ENCODE measurements around the gene SUPT3H. TPM values are rescaled to one million over a fixed set of nuclear protein-coding genes. Genes with fewer than 3 reads are reported as not detected.

Gene SUPT3H
- total RNA-seq, 2 donors from 2014 or later = 5.3 to 9.6 TPM

DNA sequence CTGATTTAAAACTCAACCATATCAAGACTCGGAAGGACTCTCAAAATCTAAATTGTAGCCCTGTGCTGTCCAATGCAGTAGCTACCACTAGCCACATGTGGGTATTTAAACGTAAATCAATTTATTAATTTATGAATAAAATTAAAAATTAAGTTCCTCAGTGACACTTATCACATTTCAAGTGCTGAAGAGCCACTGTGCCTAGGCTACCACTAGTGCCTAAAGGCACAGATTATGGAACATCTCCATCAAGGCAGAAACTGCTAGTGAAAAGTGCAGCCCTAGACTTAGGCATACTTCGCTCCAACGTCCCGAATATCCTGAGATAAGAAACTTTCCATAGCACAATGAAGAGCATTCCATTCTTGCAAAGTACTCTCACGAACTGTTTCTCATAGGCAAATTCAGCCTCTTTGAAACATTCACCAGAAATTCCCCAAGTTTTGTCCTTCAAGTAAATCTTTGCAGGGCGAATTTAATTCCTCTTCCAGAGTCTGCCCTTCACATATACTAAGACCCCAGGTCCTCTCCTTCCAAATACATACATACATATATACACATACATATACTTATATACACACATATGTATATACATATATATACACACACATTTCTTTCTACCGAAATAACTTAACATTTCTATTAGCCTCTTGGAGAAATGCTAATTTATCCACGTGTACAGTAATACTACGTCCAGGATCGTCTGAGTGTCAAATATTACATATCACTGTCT is 1.3 kb downstream of the SUPT3H start:
- Mint-ChIP-seq H3K4me3 (peak overlapping the region; percentile 100), H3K36me3 (no peaks in the 10 kb centered on the region)

DNA sequence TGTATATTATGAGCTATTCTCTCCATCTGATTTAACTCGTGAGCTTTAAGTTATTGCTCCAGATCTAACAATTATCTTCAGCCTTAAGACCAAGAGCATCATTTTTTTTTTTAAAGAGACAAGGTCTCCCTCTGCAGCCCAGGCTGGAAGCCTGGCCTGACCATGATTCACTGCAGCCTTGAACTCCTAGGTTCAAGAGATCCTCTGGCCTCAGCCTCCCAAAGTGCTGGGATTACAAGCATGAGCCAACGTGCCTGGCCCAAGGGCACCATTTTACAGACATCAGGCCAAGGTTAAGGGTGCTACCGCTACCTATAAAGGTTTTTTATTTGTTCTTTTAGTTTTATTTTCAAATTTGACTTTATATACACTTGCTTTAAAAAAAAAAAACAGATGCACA is 2.3 kb downstream of the SUPT3H start:
- Mint-ChIP-seq H3K4me1 (ENCODE audit: low read depth in 2 of 2) (peaks cover 20 to 21% of the 10 kb centered on the region in 2 donors), H3K27ac (no peak overlapping the region), H3K36me3 (no peaks in the 10 kb centered on the region), H3K4me3 (no peak overlapping the region), H3K9me3 (no peaks in the 10 kb centered on the region), H3K27me3 (no peaks in the 10 kb centered on the region)
- ATAC-seq = no peak
- DNase-seq (ENCODE audit: low spot score) = no peak

More for the DNA sequence above, 1.3 kb downstream of the SUPT3H start:
- no peak for ATAC-seq
- Mint-ChIP-seq H3K4me1 (ENCODE audit: low read depth in 2 of 2) (peaks cover 20 to 21% of the 10 kb centered on the region in 2 donors), H3K27ac (peak overlapping the region; percentile 99), H3K9me3 (no peaks in the 10 kb centered on the region), H3K27me3 (no peaks in the 10 kb centered on the region)
- DNase-seq (ENCODE audit: low spot score) = no peak

DNA sequence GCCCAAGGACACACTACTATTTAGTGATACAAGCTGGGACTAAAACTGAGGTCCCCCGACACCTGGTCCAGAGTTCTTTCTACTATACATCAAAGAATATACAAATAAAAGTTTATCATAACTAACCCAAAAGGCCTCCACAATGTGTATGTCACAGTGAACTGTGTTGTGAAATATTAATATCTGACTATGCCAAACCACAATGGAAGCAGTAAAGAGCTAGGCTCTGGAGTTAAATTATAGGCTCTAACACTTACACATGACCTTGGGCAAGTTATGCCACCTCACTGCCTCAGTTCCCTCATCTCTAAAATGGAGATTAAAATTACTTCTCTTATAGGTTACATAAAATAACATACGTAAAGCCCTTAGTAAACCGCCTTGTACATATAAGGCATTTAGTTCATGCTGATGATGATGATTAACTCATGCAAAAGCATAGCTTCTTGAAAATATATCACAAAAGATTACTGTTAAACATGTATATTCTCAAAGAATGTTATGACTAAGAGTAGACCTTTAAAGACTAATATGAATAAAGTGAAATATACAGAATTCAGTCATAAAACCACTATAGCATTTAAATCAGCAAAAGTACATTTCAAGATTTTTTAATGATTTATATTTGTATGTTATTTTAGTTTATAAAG is 5.7 kb downstream of the SUPT3H start:
- no peak overlapping the region for H3K4me3 Mint-ChIP-seq
- DNase-seq (ENCODE audit: low spot score) = no peak
- H3K27ac Mint-ChIP-seq = peak overlapping the region in 1 of 2 donors; percentile 46
- H3K27me3 Mint-ChIP-seq = peaks cover 0 to 2% of the 10 kb centered on the region in 2 donors
- peak in 1 of 2 donors; percentile 72 for ATAC-seq
- H3K36me3 Mint-ChIP-seq = no peaks in the 10 kb centered on the region
- H3K4me1 Mint-ChIP-seq (ENCODE audit: low read depth in 2 of 2) = peaks cover 7 to 8% of the 10 kb centered on the region in 2 donors
- no peaks in the 10 kb centered on the region for H3K9me3 Mint-ChIP-seq

DNA sequence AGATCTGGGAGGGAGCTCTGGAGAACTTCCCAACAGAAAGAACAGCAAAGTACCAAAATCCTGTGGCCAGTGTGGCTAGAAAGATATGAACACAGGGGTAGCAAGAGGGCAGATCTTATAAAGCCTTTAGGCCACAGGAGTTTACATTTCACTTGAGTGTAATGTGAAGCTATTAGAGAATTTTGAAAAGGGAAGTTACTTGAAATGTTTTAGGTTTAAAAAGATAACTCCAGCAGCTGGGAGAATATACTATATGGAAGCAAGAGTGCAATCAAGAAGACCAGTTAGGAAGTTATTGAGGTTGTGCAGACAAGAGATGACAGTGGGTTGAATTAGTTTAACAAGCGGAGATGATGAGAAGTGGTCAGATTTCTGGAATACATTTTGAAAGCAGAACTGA is 7.9 kb downstream of the SUPT3H start:
- peaks cover 0 to 2% of the 10 kb centered on the region in 2 donors for H3K27me3 Mint-ChIP-seq
- no peak overlapping the region for H3K27ac Mint-ChIP-seq

DNA sequence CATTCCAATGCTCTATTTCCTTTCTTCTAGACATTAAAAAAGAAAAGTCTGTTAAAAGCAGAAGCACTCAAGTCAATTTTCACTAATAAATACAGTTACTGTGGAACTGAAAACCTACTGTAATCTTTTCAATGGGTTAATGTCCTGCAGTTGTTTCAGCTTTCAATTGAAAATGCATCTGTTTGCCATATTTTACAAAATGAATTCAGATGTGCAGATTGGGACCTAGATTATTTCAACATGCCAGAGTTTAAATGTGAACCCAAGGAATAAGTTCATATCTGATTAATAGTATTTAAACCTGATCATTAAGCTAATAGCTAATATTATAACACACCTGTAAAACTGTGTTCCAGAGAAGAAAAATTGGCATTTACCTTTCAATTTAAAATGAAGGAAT is 9.7 kb downstream of the SUPT3H start:
- H3K27ac Mint-ChIP-seq = no peak overlapping the region
- no peaks in the 10 kb centered on the region for H3K36me3 Mint-ChIP-seq

More for the DNA sequence above, 7.9 kb downstream of the SUPT3H start:
- ATAC-seq (no peak), DNase-seq (ENCODE audit: low spot score) (no peak)
- Mint-ChIP-seq H3K9me3 (no peaks in the 10 kb centered on the region), H3K36me3 (no peaks in the 10 kb centered on the region), H3K4me3 (no peak overlapping the region), H3K4me1 (ENCODE audit: low read depth in 2 of 2) (peaks cover 0 to 6% of the 10 kb centered on the region in 2 donors)

DNA sequence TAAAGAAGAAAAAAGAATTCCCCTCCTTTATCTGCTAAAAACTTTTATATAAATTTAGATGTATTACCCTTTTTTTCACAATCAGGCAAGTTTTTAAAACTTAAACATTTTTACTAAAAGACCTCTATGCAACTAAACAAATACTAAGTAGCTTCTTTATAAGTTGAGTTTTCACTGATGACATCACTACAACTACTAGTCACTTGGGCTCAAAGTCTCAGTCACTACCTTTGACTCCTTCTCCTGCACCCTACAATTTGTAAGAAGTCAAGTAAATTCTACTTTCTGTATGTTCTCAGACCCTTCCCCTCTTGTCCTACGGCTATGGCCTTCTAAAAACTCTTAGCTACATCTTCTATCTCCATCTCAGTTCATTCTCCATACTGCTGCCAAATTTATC is 11.2 kb downstream of the SUPT3H start:
- H3K4me1 Mint-ChIP-seq (ENCODE audit: low read depth in 2 of 2) = peaks cover 0 to 6% of the 10 kb centered on the region in 2 donors
- H3K27me3 Mint-ChIP-seq = peaks cover 0 to 2% of the 10 kb centered on the region in 2 donors
- H3K4me3 Mint-ChIP-seq = no peak overlapping the region
- H3K9me3 Mint-ChIP-seq = no peaks in the 10 kb centered on the region
- H3K27ac Mint-ChIP-seq = no peak overlapping the region
- DNase-seq (ENCODE audit: low spot score) = no peak
- no peaks in the 10 kb centered on the region for H3K36me3 Mint-ChIP-seq
- no peak for ATAC-seq

More for the DNA sequence above, 9.7 kb downstream of the SUPT3H start:
- no peaks in the 10 kb centered on the region for H3K9me3 Mint-ChIP-seq
- DNase-seq (ENCODE audit: low spot score) (no peak), ATAC-seq (no peak)
- peaks cover 0 to 6% of the 10 kb centered on the region in 2 donors for H3K4me1 Mint-ChIP-seq (ENCODE audit: low read depth in 2 of 2)
- H3K27me3 Mint-ChIP-seq = peaks cover 0 to 2% of the 10 kb centered on the region in 2 donors
- no peak overlapping the region for H3K4me3 Mint-ChIP-seq

DNA sequence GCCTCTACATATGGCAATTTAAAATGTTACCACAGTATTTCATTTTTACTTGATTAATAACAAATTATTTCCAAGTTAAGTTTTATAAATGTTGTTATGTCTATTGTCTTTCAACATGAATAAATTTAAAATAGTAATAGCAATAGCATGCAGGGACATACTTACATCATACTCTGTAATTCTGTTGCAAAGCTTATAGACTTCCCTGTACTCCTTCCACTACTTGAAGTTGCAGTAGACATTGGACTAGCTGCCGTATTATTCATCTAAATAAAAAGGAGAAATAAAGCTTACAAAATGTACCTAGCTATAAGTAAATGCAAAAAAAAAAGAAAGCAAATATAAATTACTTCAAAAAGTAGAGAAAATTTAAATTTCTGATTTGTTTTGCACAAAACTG is 12.7 kb downstream of the SUPT3H start:
- no peak overlapping the region for H3K4me3 Mint-ChIP-seq
- DNase-seq (ENCODE audit: low spot score) (no peak), ATAC-seq (no peak)
- no peaks in the 10 kb centered on the region for H3K9me3 Mint-ChIP-seq
- no peaks in the 10 kb centered on the region for H3K36me3 Mint-ChIP-seq
- H3K27ac Mint-ChIP-seq = no peak overlapping the region
- H3K4me1 Mint-ChIP-seq (ENCODE audit: low read depth in 2 of 2) = peaks cover 0 to 6% of the 10 kb centered on the region in 2 donors
- H3K27me3 Mint-ChIP-seq = peaks cover 0 to 2% of the 10 kb centered on the region in 2 donors

DNA sequence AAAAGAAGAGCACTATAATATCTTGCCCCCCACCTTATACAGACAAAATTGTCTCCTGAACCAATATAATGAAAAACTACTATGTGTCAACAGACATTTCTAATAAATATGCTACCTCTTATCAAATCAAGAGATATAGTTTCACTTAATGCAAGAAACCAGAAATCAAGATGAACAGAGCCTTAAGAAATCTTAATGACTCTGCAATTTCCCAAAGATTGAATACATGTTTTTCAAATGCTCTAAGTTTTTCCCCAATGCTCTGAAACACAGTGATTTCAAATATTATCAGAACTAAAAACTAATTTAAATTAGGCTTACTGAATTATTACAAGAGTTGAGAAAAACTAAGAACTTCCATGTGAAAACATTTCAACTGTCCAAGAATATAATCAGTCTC is 13.3 kb downstream of the SUPT3H start:
- H3K9me3 Mint-ChIP-seq = no peaks in the 10 kb centered on the region
- peaks cover 0 to 6% of the 10 kb centered on the region in 2 donors for H3K4me1 Mint-ChIP-seq (ENCODE audit: low read depth in 2 of 2)
- peaks cover 0 to 2% of the 10 kb centered on the region in 2 donors for H3K27me3 Mint-ChIP-seq
- ATAC-seq (no peak), DNase-seq (ENCODE audit: low spot score) (no peak)
- H3K27ac Mint-ChIP-seq = no peak overlapping the region
- no peak overlapping the region for H3K4me3 Mint-ChIP-seq
- H3K36me3 Mint-ChIP-seq = no peaks in the 10 kb centered on the region

DNA sequence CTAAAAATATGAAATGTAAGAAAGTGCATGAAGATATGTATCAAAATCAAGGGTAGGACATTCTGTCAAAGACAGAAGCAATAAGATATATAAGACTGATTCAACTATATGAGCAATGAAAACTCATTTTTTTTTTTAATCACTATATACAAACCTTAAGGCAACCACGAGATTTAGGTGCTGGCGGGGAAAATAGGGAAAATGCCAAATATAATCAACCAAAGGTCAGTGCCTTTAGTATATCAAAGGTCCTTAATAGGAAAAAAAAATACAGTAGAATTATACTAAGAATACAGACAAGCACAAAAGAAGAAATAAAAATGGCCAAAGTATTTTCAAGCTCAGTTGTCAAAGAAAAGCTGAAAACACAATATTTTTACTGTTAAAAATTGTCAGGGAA is 24.1 kb downstream of the SUPT3H start:
- H3K4me3 Mint-ChIP-seq = no peak overlapping the region
- DNase-seq (ENCODE audit: low spot score) (no peak), ATAC-seq (no peak)
- H3K9me3 Mint-ChIP-seq = no peaks in the 10 kb centered on the region
- H3K4me1 Mint-ChIP-seq (ENCODE audit: low read depth in 2 of 2) = peaks cover 0 to 8% of the 10 kb centered on the region in 2 donors
- no peak overlapping the region for H3K27ac Mint-ChIP-seq
- no peaks in the 10 kb centered on the region for H3K36me3 Mint-ChIP-seq
- no peaks in the 10 kb centered on the region for H3K27me3 Mint-ChIP-seq

DNA sequence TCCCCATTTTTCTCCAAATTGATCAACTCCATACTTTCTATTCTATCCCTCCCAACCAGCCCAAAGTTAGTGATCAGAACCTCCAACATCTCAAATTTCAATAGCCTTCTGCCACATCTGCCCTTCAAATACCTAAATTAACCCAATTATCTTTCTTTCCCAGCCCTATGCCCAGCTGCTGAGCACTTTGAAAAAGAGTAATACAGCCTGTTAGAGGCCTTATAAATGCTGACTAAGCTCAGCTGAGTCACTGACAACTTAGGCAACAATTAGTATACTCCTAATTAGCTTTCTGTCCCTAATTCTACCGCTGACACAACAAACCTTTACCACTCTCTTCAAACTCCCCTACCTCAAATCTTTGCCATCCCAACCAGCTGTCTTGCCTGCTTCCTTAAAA is 26.1 kb downstream of the SUPT3H start:
- Mint-ChIP-seq H3K27me3 (no peaks in the 10 kb centered on the region), H3K4me3 (no peak overlapping the region), H3K4me1 (ENCODE audit: low read depth in 2 of 2) (peaks cover 0 to 8% of the 10 kb centered on the region in 2 donors), H3K9me3 (no peaks in the 10 kb centered on the region), H3K27ac (no peak overlapping the region), H3K36me3 (no peaks in the 10 kb centered on the region)
- DNase-seq (ENCODE audit: low spot score) = no peak
- no peak for ATAC-seq

DNA sequence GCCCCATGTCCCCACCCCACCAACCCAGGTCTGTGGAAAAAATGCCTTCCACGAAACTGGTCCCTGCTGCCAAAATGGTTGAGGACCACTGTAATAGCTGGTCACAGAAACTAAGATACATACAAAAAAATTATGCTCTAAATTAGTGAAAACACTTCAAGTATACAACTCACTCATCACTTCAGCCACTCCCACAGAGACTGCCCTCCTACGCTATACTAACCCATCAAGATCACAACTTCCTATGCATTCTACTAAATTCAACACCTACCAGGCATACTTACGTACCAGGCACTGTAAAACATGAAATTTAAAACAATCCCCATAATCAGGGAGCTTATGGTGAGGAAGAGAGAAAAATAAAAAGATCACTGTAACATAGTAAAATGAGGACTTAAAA is 26.7 kb downstream of the SUPT3H start:
- H3K27ac Mint-ChIP-seq = no peak overlapping the region
- ATAC-seq = no peak
- peaks cover 0 to 8% of the 10 kb centered on the region in 2 donors for H3K4me1 Mint-ChIP-seq (ENCODE audit: low read depth in 2 of 2)
- H3K9me3 Mint-ChIP-seq = no peaks in the 10 kb centered on the region
- no peaks in the 10 kb centered on the region for H3K27me3 Mint-ChIP-seq
- H3K4me3 Mint-ChIP-seq = no peak overlapping the region
- DNase-seq (ENCODE audit: low spot score) = no peak
- no peaks in the 10 kb centered on the region for H3K36me3 Mint-ChIP-seq

DNA sequence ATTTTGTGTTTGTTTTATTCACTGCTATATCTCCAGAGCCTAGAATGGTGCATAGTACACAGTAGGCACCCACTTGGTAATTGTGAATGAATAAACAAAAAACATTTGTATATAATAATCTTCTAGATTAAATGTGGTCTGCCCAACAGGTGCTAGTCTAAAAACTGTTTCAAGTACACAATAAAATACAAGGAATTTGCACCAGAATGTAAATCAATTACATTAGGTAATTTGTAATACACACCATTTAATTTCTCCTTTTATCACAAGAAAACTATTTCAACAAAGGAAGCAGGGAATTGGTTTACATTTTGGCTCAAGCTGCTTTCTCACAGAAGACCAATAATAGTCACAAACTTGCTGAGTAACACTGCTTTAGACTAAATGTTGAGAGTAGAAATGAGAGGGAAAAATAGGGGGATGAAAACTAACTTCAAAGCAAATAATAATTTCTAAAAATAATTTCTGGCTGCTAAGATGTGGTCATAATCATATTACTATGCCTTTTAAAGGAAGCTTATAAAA is 27.5 kb downstream of the SUPT3H start:
- no peak overlapping the region for H3K4me3 Mint-ChIP-seq
- H3K4me1 Mint-ChIP-seq (ENCODE audit: low read depth in 2 of 2) = peaks cover 0 to 8% of the 10 kb centered on the region in 2 donors
- ATAC-seq (no peak), DNase-seq (ENCODE audit: low spot score) (no peak)
- no peaks in the 10 kb centered on the region for H3K9me3 Mint-ChIP-seq
- H3K36me3 Mint-ChIP-seq = no peaks in the 10 kb centered on the region
- H3K27me3 Mint-ChIP-seq = no peaks in the 10 kb centered on the region
- H3K27ac Mint-ChIP-seq = no peak overlapping the region

DNA sequence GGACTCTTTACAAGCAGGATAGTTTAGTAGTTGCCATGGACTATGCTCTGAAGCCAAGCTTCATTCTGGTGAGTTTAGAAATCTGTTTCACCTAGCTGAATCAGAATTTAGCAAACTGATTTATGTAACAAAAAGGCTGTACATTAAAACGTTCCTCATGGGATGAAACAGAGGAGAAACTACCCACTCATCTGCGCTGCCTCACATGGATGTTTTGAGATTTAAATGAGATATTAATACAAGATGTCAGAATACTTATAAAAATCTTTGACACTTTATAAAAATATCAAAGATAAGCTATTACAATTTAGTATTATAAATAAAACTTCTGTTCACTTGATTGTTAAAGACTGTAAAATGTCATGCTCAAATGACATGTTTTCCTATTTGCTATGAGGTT is 32.8 kb downstream of the SUPT3H start:
- no peak for DNase-seq (ENCODE audit: low spot score)
- H3K4me3 Mint-ChIP-seq = no peak overlapping the region
- no peaks in the 10 kb centered on the region for H3K9me3 Mint-ChIP-seq
- no peaks in the 10 kb centered on the region for H3K4me1 Mint-ChIP-seq (ENCODE audit: low read depth in 2 of 2)
- H3K36me3 Mint-ChIP-seq = no peaks in the 10 kb centered on the region
- no peak for ATAC-seq
- H3K27me3 Mint-ChIP-seq = no peaks in the 10 kb centered on the region
- H3K27ac Mint-ChIP-seq = no peak overlapping the region

DNA sequence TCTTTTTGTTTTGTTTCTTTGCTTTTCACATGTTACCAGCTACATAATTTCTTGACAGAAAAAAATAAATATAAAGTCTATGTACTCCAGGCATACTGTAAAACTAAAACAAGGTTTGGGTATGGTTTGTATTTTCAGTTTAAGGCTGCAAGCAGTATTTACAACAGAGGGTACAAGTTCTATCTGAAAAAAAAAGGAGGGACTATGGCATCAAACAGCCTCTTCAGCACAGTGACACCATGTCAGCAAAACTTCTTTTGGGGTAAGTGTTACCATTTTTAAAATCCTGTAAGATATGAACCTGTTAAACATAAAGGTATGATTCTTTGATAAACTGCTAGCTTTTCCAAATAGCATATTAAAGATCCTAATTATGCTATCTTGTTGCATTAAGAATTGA is 49.2 kb downstream of the SUPT3H start:
- no peak for DNase-seq (ENCODE audit: low spot score)
- no peaks in the 10 kb centered on the region for H3K9me3 Mint-ChIP-seq
- H3K4me3 Mint-ChIP-seq = peak overlapping the region; percentile 67
- no peaks in the 10 kb centered on the region for H3K27me3 Mint-ChIP-seq
- peaks cover 17 to 29% of the 10 kb centered on the region in 2 donors for H3K4me1 Mint-ChIP-seq (ENCODE audit: low read depth in 2 of 2)
- H3K36me3 Mint-ChIP-seq = no peaks in the 10 kb centered on the region
- H3K27ac Mint-ChIP-seq = peak overlapping the region in 1 of 2 donors; percentile 28
- no peak for ATAC-seq
